Measurements from ENCODE around the gene SLC27A1. TPM values are rescaled to one million over a fixed set of nuclear protein-coding genes. Genes with fewer than 3 reads are reported as not detected.

Gene SLC27A1
- total RNA-seq, 1 experiment from 2014 or later = 3.7 TPM

DNA sequence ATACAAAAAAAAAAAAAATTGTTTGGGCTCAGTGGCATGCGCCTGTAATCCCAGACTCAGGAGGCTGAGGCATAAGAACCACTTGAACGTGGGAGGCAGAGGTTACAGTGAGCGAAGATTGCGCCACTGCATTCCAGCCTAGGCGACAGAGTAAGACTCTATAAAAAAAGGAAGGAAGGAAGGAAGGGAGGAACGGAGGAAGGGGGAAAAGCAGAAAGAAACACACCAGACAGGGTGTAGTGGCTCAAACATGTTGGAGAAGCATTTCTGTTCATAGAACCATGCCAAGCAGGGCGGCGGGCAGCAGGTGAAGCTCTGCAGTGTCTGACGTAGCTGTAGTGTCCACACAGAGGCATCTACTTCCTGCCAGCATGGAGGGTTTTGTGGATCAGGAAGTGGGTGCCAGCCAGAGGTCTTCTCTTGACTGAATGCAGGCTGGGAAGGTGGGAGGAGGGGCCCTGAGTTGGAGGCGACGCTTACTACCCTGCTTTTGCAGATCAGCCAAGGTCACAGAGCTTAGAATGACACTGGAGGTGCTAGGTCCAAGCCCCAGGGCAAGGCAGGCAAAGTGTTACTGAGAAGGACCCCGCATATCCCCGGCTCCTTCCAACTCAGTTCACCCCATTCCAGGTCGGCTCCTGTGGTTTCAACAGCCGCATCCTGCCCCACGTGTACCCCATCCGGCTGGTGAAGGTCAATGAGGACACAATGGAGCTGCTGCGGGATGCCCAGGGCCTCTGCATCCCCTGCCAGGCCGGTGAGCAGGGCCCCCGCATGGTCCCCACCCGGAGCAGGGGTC is 29.5 kb downstream of the SLC27A1 start:
- ChIA-PET POLR2A (no interaction called here), CTCF (no interaction called here)
- no peak overlapping the region for H3K4me3 ChIP-seq (ENCODE audit: low read depth, low read length)
- TF ChIP-seq CTCF (IDR thresholded peaks at IDR 0.05; ENCODE audit: insufficient read depth in 1 of 2, low read depth in 1 of 2, low read length in 1 of 2, severe bottlenecking in 1 of 2, unreplicated experiment in 1 of 2) = no peak
- no peaks in the 10 kb centered on the region for H3K27me3 ChIP-seq (replicated peaks; ENCODE audit: control insufficient read depth, insufficient read depth, low read length)
- no TSS peak for BruUV-seq (replicated peaks)
- Mint-ChIP-seq H3K27me3 (ENCODE audit: insufficient read depth, unreplicated experiment) (no peaks in the 10 kb centered on the region), H3K9me3 (ENCODE audit: unreplicated experiment) (no peaks in the 10 kb centered on the region), H3K27ac (ENCODE audit: unreplicated experiment) (peak overlapping the region; percentile 83), H3K4me3 (ENCODE audit: unreplicated experiment) (no peak overlapping the region), H3K4me1 (ENCODE audit: low read depth, unreplicated experiment) (peaks cover 16% of the 10 kb centered on the region), H3K36me3 (ENCODE audit: insufficient read depth, unreplicated experiment) (no peaks in the 10 kb centered on the region)
- H3K9me3 ChIP-seq = no peaks in the 10 kb centered on the region
- H3K36me3 ChIP-seq (ENCODE audit: control insufficient read depth, insufficient read depth, low read length) = no peaks in the 10 kb centered on the region
- DNase-seq = peak; percentile 43 to 55
- peaks cover 16% of the 10 kb centered on the region for H3K4me1 ChIP-seq
- intact Hi-C loops (cut with micrococcal nuclease; ENCODE audit: unreplicated experiment) = no loop called here

- no peaks in the 10 kb centered on the region for H3K9me3 Mint-ChIP-seq (ENCODE audit: unreplicated experiment)
- no peaks in the 10 kb centered on the region for H3K36me3 ChIP-seq (ENCODE audit: control insufficient read depth, insufficient read depth, low read length)
- no peak for DNase-seq
- H3K27ac Mint-ChIP-seq (ENCODE audit: unreplicated experiment) = no peak overlapping the region
- peaks cover 16% of the 10 kb centered on the region for H3K4me1 ChIP-seq
- H3K4me3 Mint-ChIP-seq (ENCODE audit: unreplicated experiment) = no peak overlapping the region
- H3K4me3 ChIP-seq (ENCODE audit: low read depth, low read length) = no peak overlapping the region
- intact Hi-C loops (cut with micrococcal nuclease; ENCODE audit: unreplicated experiment) = no loop called here
- no peaks in the 10 kb centered on the region for H3K36me3 Mint-ChIP-seq (ENCODE audit: insufficient read depth, unreplicated experiment)
- no peak for TF ChIP-seq CTCF (IDR thresholded peaks at IDR 0.05; ENCODE audit: insufficient read depth in 1 of 2, low read depth in 1 of 2, low read length in 1 of 2, severe bottlenecking in 1 of 2, unreplicated experiment in 1 of 2)
- no TSS peak for BruUV-seq (replicated peaks)
- peaks cover 16% of the 10 kb centered on the region for H3K4me1 Mint-ChIP-seq (ENCODE audit: low read depth, unreplicated experiment)
- POLR2A ChIA-PET = no interaction called here
- CTCF ChIA-PET = interaction anchor here (0.6 kb wide), 1 partner anchor 447 kb away, joined by 4 read pairs; no protein-coding TSS in a partner anchor
- no peaks in the 10 kb centered on the region for H3K27me3 ChIP-seq (replicated peaks; ENCODE audit: control insufficient read depth, insufficient read depth, low read length)
- H3K27me3 Mint-ChIP-seq (ENCODE audit: insufficient read depth, unreplicated experiment) = no peaks in the 10 kb centered on the region
- no peaks in the 10 kb centered on the region for H3K9me3 ChIP-seq
These were observed 30.3 kb downstream of the SLC27A1 start for GRCh38 chr19:17500447-17501198.

DNA sequence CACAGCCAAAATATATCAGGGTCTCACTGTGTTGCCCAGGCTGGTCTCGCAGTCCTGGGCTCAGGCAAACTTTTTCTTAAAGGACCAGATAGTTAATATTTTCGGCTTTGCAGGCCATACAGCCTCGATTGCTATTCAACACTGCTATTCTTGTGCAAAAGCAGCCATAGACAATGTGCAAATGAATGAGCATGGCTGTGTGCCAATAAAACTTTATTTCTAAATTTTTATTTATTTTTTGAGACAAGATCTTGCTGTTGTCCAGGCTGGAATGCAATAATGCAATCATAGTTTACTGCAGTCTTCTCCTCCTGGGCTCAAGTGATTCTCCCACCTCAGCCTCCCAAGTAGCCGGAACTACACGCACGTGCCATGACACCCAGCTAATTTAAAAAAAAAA is 32.9 kb downstream of the SLC27A1 start:
- ChIA-PET CTCF (no interaction called here), POLR2A (no interaction called here)

More for the DNA sequence above, 32.9 kb downstream of the SLC27A1 start:
- Histone ChIP-seq H3K4me3 (ENCODE audit: low read depth, low read length) (no peak overlapping the region), H3K36me3 (ENCODE audit: control insufficient read depth, insufficient read depth, low read length) (no peaks in the 10 kb centered on the region), H3K27me3 (replicated peaks; ENCODE audit: control insufficient read depth, insufficient read depth, low read length) (no peaks in the 10 kb centered on the region), H3K9me3 (no peaks in the 10 kb centered on the region), H3K4me1 (peaks cover 18% of the 10 kb centered on the region)
- H3K4me3 Mint-ChIP-seq (ENCODE audit: unreplicated experiment) = no peak overlapping the region
- no peaks in the 10 kb centered on the region for H3K9me3 Mint-ChIP-seq (ENCODE audit: unreplicated experiment)
- intact Hi-C loops (cut with micrococcal nuclease; ENCODE audit: unreplicated experiment) = no loop called here
- no peak for DNase-seq
- no peak overlapping the region for H3K27ac Mint-ChIP-seq (ENCODE audit: unreplicated experiment)
- peaks cover 7% of the 10 kb centered on the region for H3K36me3 Mint-ChIP-seq (ENCODE audit: insufficient read depth, unreplicated experiment)
- no peak for TF ChIP-seq CTCF (IDR thresholded peaks at IDR 0.05; ENCODE audit: insufficient read depth in 1 of 2, low read depth in 1 of 2, low read length in 1 of 2, severe bottlenecking in 1 of 2, unreplicated experiment in 1 of 2)
- peaks cover 19% of the 10 kb centered on the region for H3K4me1 Mint-ChIP-seq (ENCODE audit: low read depth, unreplicated experiment)
- BruUV-seq (replicated peaks) = no TSS peak
- H3K27me3 Mint-ChIP-seq (ENCODE audit: insufficient read depth, unreplicated experiment) = no peaks in the 10 kb centered on the region
